Measurements from ENCODE around the gene ALDH3B2.

GRCh38 chr11:67695606-67696005 lies 21.2 kb upstream of the ALDH3B2 start:
- no peak for TF ChIP-seq CTCF (IDR thresholded peaks at IDR 0.05; ENCODE audit: insufficient read depth, low read length)
- TF ChIP-seq REST (IDR thresholded peaks at IDR 0.05; ENCODE audit: insufficient replicate concordance, low read depth): no peak
